Measurements from ENCODE around the gene HRCT1.
"Not testable (repeated sequence)": the region's sequence is repeated elsewhere in the genome, so short reads cannot be mapped to it uniquely, and the experiment has no call there.

Gene HRCT1

GRCh38 chr9:35897376-35898099, 8.5 kb upstream of the HRCT1 start:
- DNase-seq (ENCODE audit: low read depth) = not testable (repeated sequence)

- DNase-seq (ENCODE audit: low read depth) = no peak
Observed at GRCh38 chr9:35898337-35898736, 7.7 kb upstream of the HRCT1 start.

- DNase-seq (ENCODE audit: low read depth) = no peak
Observed at GRCh38 chr9:35899021-35899420, 7.0 kb upstream of the HRCT1 start.

- peak; percentile 65 for DNase-seq (ENCODE audit: low read depth)
Observed at GRCh38 chr9:35903049-35903448, 3.0 kb upstream of the HRCT1 start.

- DNase-seq (ENCODE audit: low read depth) = no peak
Observed at GRCh38 chr9:35904338-35904737, 1.7 kb upstream of the HRCT1 start.

GRCh38 chr9:35905051-35905781, 786 bp upstream of the HRCT1 start:
- peak; percentile 78 for DNase-seq (ENCODE audit: low read depth)

GRCh38 chr9:35906923-35907699, 1.1 kb downstream of the HRCT1 start:
- DNase-seq (ENCODE audit: low read depth) = peak; percentile 89

GRCh38 chr9:35907711-35908503, 1.9 kb downstream of the HRCT1 start:
- DNase-seq (ENCODE audit: low read depth) = peak; percentile 95

- DNase-seq (ENCODE audit: low read depth) = peak; percentile 78
Observed at GRCh38 chr9:35908504-35909125, 2.6 kb downstream of the HRCT1 start.

GRCh38 chr9:35909274-35909673, 3.3 kb downstream of the HRCT1 start, which contains the start of gene SPAAR:
TSS of gene SPAAR (plus strand) at chr9:35909490. CDS start at chr9:35910464, 974 bp downstream.
- DNase-seq (ENCODE audit: low read depth) = no peak

GRCh38 chr9:35909687-35910612, 3.9 kb downstream of the HRCT1 start:
- DNase-seq (ENCODE audit: low read depth) = no peak

GRCh38 chr9:35910613-35911359, 4.8 kb downstream of the HRCT1 start:
- peak; percentile 61 for DNase-seq (ENCODE audit: low read depth)

GRCh38 chr9:35911690-35912089, 5.7 kb downstream of the HRCT1 start:
- no peak for DNase-seq (ENCODE audit: low read depth)

- DNase-seq (ENCODE audit: low read depth) = no peak
Observed at GRCh38 chr9:35912791-35913400, 6.9 kb downstream of the HRCT1 start.

GRCh38 chr9:35913429-35913828, 7.4 kb downstream of the HRCT1 start:
- DNase-seq (ENCODE audit: low read depth) = not testable (repeated sequence)

- DNase-seq (ENCODE audit: low read depth) = peak; percentile 66
Observed at GRCh38 chr9:35914301-35914807, 8.4 kb downstream of the HRCT1 start.

- no peak for DNase-seq (ENCODE audit: low read depth)
Observed at GRCh38 chr9:35915681-35916294, 9.8 kb downstream of the HRCT1 start.

GRCh38 chr9:35917261-35917660, 11.3 kb downstream of the HRCT1 start:
- DNase-seq (ENCODE audit: low read depth) = no peak

Data from EH (cell line).